HG03066 (cell line): ENCODE results near the gene MST1.

Experiments used
- ATAC-seq: cut with Tn5 transposase; IDR thresholded peaks from one replicate; pipeline ENCODE4 v1.9.1; 2021; ENCODE audit warnings: low read depth; ENCODE audit not compliant: unreplicated experiment

The MST1 gene

GRCh38 chr3:49658711-49659110, 30.6 kb downstream of the MST1 start:
- ATAC-seq, result no peak

- no peak for ATAC-seq
Observed at GRCh38 chr3:49657208-49657915, 31.9 kb downstream of the MST1 start.

DNA sequence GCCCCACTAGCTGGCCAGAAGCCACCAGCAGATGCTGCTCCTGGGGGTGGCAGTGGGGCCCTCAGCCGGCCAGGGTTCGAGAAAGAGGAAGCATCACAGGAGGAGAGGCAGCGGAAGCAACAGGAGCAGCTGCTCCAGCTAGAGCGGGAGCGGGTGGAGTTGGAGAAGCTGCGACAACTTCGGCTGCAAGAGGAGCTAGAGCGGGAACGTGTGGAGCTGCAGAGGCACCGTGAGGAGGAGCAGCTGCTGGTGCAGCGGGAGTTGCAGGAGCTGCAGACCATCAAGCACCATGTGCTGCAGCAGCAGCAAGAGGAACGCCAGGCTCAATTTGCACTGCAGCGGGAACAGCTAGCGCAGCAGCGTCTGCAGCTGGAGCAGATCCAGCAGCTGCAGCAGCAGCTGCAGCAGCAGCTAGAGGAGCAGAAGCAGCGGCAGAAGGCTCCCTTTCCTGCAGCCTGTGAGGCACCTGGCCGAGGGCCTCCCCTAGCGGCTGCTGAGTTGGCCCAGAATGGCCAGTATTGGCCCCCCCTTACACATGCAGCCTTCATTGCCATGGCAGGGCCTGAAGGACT, 32.6 kb downstream of the MST1 start:
- ATAC-seq, result no peak

GRCh38 chr3:49655731-49656285, 33.5 kb downstream of the MST1 start:
- no peak for ATAC-seq

DNA sequence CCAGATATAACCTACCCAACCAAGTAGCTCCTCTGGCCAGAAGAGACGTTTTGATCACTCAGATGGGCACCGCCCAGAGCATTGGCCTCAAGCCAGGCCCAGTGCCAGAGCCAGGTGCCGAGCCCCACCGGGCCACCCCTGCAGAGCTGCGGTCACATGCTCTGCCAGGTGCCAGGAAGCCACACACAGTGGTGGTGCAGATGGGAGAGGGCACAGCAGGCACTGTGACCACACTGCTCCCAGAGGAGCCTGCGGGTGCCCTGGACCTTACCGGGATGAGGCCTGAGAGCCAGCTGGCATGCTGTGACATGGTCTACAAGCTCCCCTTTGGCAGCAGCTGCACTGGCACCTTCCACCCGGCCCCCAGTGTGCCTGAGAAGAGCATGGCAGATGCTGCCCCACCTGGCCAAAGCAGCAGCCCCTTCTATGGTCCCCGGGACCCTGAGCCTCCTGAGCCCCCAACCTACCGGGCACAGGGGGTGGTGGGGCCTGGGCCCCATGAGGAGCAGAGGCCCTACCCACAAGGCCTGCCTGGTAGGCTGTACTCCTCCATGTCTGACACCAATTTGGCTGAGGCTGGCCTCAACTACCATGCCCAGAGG, 34.2 kb downstream of the MST1 start:
- no peak for ATAC-seq

- no peak for ATAC-seq
Observed at GRCh38 chr3:49654176-49654825, 35.0 kb downstream of the MST1 start.

- no peak for ATAC-seq
Observed at GRCh38 chr3:49653621-49654020, 35.7 kb downstream of the MST1 start.

DNA sequence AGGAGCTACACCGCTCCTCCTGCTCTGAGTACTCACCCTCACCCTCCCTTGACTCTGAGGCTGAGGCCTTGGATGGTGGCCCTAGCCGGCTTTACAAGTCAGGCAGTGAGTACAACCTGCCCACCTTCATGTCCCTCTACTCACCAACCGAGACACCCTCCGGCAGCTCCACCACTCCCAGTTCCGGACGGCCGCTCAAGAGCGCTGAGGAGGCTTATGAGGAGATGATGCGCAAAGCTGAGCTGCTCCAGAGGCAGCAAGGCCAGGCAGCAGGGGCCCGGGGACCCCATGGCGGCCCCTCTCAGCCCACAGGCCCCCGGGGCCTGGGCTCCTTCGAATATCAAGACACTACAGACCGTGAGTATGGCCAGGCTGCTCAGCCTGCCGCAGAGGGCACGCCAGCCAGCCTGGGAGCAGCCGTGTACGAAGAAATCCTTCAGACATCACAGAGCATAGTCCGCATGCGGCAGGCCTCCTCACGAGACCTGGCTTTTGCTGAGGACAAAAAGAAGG, 36.3 kb downstream of the MST1 start:
- ATAC-seq, result no peak

GRCh38 chr3:49652218-49652902, 36.9 kb downstream of the MST1 start:
- ATAC-seq, result no peak

GRCh38 chr3:49650637-49651036, 38.6 kb downstream of the MST1 start:
- ATAC-seq, result no peak

DNA sequence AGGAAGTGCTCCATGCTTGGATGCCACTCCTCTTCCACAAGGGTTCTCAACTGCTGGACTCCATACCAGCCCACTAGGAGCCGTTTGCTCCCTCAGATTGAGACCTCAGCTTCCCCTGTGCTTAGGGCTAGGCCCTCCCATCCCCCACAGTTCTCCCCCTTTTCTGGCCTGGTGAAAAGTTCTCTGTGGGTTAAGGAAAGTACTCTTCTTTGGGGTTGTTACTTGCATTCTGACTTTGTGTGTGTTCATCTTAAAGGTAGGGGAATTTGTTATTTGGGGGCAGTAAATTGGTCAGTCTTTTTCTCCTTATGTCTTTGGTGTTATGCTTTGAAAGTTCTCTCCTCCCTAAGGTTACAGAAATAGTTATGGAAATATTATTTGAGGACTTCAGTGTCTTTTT, 39.1 kb downstream of the MST1 start:
- ATAC-seq, result no peak

GRCh38 chr3:49649576-49649975, 39.7 kb downstream of the MST1 start:
- no peak for ATAC-seq

- no peak for ATAC-seq
Observed at GRCh38 chr3:49648354-49649019, 40.8 kb downstream of the MST1 start.

DNA sequence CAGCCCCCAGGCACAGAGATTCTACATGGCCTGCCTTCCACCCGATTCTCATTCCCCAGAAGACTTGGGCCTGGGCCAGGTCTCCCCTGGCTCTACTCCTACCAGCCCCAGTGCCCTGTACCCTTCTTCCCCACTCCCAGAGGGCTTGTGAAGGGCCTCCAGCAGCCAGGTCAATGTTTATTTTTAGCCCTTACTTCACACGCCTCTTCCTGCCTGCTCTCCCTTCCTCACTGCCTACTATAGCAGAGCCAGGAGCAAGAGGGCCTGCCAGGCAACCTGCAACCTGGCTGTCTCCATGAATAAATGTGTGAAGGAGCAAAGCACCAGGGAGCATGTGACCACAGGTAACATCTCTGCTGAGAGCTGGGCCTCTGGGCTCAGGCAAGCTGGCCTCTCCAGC, 41.5 kb downstream of the MST1 start:
- ATAC-seq, result no peak

DNA sequence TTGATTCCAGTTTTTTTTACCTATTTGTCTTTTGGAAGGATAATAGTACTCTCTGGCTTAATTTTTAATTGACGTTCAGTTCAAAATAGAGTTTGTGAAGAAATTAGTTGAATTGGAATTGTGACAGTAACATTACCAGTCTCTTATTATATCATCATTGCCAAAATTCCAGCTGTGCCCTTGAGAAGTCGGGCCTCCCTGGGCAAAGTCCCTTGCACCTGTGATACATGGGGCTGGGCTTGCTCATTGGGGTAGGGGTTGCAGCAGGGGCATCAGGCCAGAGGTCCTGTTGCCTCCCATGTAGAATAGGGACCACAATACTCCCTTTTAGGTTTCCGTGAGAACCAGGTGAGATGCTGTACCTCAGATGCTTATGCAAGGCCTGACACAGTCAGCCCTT, 43.0 kb downstream of the MST1 start:
- no peak for ATAC-seq

DNA sequence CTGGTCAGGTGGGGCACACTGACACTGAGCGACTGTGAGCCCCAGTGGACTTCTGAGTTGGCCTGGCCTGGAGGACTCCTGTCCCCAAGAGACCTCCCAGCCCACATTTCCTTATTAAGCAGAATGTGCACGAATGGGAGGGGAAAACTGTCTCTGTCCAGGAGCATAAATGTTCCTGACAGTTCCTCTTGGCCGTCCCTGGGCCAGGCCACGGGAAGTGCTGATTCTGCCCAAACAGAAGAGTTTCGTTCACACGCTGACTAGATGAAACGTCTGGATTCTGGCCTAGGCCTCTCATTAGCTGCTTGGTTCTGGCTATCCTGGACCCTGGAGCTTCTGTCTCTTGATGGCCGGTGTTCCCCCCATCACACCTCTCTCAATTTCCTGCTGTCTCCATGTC, 44.6 kb downstream of the MST1 start:
- ATAC-seq, result no peak

GRCh38 chr3:49642708-49643145, 46.5 kb downstream of the MST1 start:
- no peak for ATAC-seq

GRCh38 chr3:49641921-49642707, 47.2 kb downstream of the MST1 start:
- no peak for ATAC-seq

DNA sequence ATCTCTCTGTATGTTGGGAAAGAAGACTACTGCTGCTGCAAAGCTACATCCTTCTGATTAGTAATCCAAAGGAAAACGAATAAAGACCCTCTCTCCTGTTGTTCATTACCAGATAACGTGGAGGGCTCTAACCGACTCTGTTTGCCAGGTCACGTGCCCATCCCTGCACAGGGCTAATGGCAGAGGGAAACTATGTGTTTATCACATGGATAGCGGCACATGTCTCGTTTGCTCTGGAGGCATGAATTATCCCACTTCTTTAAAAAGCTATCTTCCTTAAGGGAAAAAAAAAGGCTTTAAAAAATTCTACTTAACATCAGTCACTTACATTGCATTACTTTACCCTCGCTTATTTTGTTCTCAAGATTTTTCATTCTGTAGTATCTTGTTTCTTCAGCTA, 48.0 kb downstream of the MST1 start:
- no peak for ATAC-seq
